OCI-LY1 (cell line): ENCODE measurements around the gene ZNF28.

Experiments used
- H2AFZ ChIP-seq: fragments of 200-600 bp; sonication (generic), shearing (Covaris generic); 2 replicates; pipeline ENCODE4 v1.6.0; 2014; ENCODE audit warnings: antibody characterized with exemption, mild to moderate bottlenecking, low read length
- H3F3A ChIP-seq: fragments of 200-600 bp; sonication (generic), shearing (Covaris generic); 2 replicates; pipeline ENCODE4 v1.6.0; 2014; ENCODE audit warnings: mild to moderate bottlenecking, antibody characterized with exemption, low read length, moderate library complexity; ENCODE audit not compliant: insufficient read depth
- H3K27ac ChIP-seq: fragments of 200-600 bp; sonication (generic); 2 replicates; pipeline ENCODE4 v1.5.1; 2014; ENCODE audit warnings: low read length, mixed run types, mild to moderate bottlenecking, low read depth; ENCODE audit not compliant: poor library complexity, severe bottlenecking
- H3K27me3 ChIP-seq: fragments of 200-600 bp; sonication (generic); 2 replicates; pipeline ENCODE4 v1.6.0; 2014; ENCODE audit warnings: antibody characterized with exemption, mild to moderate bottlenecking, low read length, moderate library complexity; ENCODE audit not compliant: insufficient read depth
- H3K36me3 ChIP-seq: fragments of 200-600 bp; sonication (generic); 2 replicates; pipeline ENCODE4 v1.6.1; 2014; ENCODE audit warnings: mild to moderate bottlenecking, antibody characterized with exemption, low read length, moderate library complexity, mixed read lengths; ENCODE audit not compliant: insufficient read depth
- H3K4me1 ChIP-seq: fragments of 200-600 bp; sonication (generic); 2 replicates; pipeline ENCODE4 v1.5.1; 2014; ENCODE audit warnings: mild to moderate bottlenecking, low read length, moderate library complexity; ENCODE audit not compliant: insufficient read depth, severe bottlenecking
- H3K4me2 ChIP-seq: fragments of 200-600 bp; sonication (generic), shearing (Covaris generic); 2 replicates; pipeline ENCODE4 v1.6.1; 2014; ENCODE audit warnings: low read length
- H3K4me3 ChIP-seq: fragments of 200-600 bp; sonication (generic); 2 replicates; pipeline ENCODE4 v1.5.1; 2014; ENCODE audit warnings: low read length, low read depth, mild to moderate bottlenecking, mixed read lengths; ENCODE audit not compliant: poor library complexity, severe bottlenecking
- H3K79me2 ChIP-seq: fragments of 200-600 bp; shearing (Covaris generic); 2 replicates; pipeline ENCODE4 v1.6.1; 2016; ENCODE audit warnings: mixed run types, low read length, mixed read lengths; ENCODE audit not compliant: insufficient read depth
- H3K9ac ChIP-seq: fragments of 200-600 bp; sonication (generic), shearing (Covaris generic); 2 replicates; pipeline ENCODE4 v1.6.1; 2014; ENCODE audit warnings: mild to moderate bottlenecking, low read length, mixed read lengths
- H3K9me2 ChIP-seq: fragments of 200-600 bp; sonication (generic), shearing (Covaris generic); 2 replicates; pipeline ENCODE4 v1.6.1; 2014; ENCODE audit warnings: low read depth, mild to moderate bottlenecking, low read length, mixed read lengths
- H3K9me3 ChIP-seq: fragments of 200-600 bp; shearing (Covaris generic); 2 replicates; pipeline ENCODE4 v1.6.1; 2014; ENCODE audit warnings: low read length, mixed read lengths
- H4K20me1 ChIP-seq: fragments of 200-600 bp; sonication (generic), shearing (Covaris generic); 2 replicates; pipeline ENCODE4 v1.6.0; 2016; ENCODE audit warnings: mild to moderate bottlenecking, low read length; ENCODE audit not compliant: insufficient read depth
- CTCF ChIP-seq: fragments of 200-600 bp; sonication (generic), shearing (Covaris generic); IDR thresholded peaks from 2 replicates; pipeline ENCODE4 v1.5.1; 2017; ENCODE audit warnings: mild to moderate bottlenecking, antibody characterized with exemption, low read length, moderate library complexity, mixed read lengths
- EZH2 ChIP-seq: fragments of 200-600 bp; sonication (generic), shearing (Covaris generic); IDR thresholded peaks from 2 replicates; pipeline ENCODE4 v1.8.0; 2017; ENCODE audit warnings: borderline replicate concordance, mixed run types, mild to moderate bottlenecking, antibody characterized with exemption, low read length, moderate library complexity, mixed read lengths

The ZNF28 gene

GRCh38 chr19:52749780-52750179 lies 71.7 kb downstream of the ZNF28 start:
- Histone ChIP-seq H2AFZ (no peak overlapping the region), H3K4me2 (no peak overlapping the region), H3K9me3 (no peaks in the 10 kb centered on the region)

GRCh38 chr19:52748336-52748950 lies 73.0 kb downstream of the ZNF28 start:
- H3K4me3 ChIP-seq: no peak overlapping the region
- no peaks in the 10 kb centered on the region for H3K9me2 ChIP-seq
- no peaks in the 10 kb centered on the region for H3K4me1 ChIP-seq
- no peak overlapping the region for H3K9ac ChIP-seq
- no peak overlapping the region for H3K27ac ChIP-seq
- TF ChIP-seq CTCF: peak; percentile 42; the same call in 1 of the 2 replicates
- no peak for TF ChIP-seq EZH2
- H3K4me2 ChIP-seq: no peak overlapping the region
- no peaks in the 10 kb centered on the region for H3K79me2 ChIP-seq
- no peaks in the 10 kb centered on the region for H3F3A ChIP-seq
- H2AFZ ChIP-seq: no peak overlapping the region
- no peaks in the 10 kb centered on the region for H4K20me1 ChIP-seq
- no peaks in the 10 kb centered on the region for H3K27me3 ChIP-seq
- no peaks in the 10 kb centered on the region for H3K9me3 ChIP-seq
- no peaks in the 10 kb centered on the region for H3K36me3 ChIP-seq

More at GRCh38 chr19:52749780-52750179, 71.7 kb downstream of the ZNF28 start:
- no peaks in the 10 kb centered on the region for H4K20me1 ChIP-seq
- no peak for TF ChIP-seq CTCF
- no peak for TF ChIP-seq EZH2
- no peaks in the 10 kb centered on the region for H3K9me2 ChIP-seq
- H3F3A ChIP-seq: no peaks in the 10 kb centered on the region
- H3K4me1 ChIP-seq: no peaks in the 10 kb centered on the region
- H3K27ac ChIP-seq: no peak overlapping the region
- no peak overlapping the region for H3K9ac ChIP-seq
- no peak overlapping the region for H3K4me3 ChIP-seq
- H3K27me3 ChIP-seq: no peaks in the 10 kb centered on the region
- no peaks in the 10 kb centered on the region for H3K79me2 ChIP-seq
- no peaks in the 10 kb centered on the region for H3K36me3 ChIP-seq
